ENCODE results near the gene ZNF526.

DNA sequence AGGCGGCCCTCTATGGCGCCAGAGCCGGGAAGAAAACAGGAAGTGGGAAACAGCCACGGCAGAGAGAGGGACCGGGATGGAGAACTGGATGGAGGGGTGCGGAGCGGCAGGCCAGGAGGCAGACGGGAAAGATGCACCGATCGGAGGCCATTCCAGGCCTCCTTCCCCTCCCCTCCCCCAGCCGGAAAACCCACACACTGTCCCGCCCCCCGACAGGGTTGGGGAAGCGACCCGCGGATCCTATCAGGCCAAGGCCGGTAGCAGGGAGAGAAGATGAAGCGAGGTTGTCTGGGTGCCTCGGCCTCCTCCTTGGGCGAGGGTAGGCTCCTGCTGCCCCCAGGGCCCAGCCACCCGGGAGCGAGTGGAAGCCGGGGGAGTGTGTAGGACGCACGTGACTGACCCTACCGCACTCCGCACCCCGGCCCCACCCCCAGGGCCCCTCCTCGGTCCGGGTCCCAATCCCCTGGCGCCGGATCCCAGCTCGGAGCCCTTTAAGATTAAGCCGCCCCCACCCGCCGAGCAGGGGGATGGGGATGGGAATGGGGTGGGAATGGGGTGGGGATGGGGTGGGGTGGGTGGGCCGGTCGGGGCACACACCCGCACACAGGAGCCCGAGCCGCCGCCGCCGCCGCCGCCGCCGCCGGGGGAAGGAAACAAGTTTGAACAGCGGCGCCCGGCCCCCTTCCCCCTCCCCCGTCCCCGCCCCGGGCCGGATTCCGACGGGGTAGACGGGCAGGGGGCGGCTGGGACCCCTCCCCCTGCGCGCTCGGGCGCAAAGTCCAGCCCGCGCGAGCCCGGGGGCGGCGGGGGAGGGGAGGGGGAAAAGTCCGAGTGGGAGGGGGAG lies 33.4 kb downstream of the ZNF526 start:
- TF ChIP-seq POLR2A (IDR thresholded peaks at IDR 0.05), result no peak
- TF ChIP-seq CTCF (IDR thresholded peaks at IDR 0.05), result no peak
- TF ChIP-seq EP300 (IDR thresholded peaks at IDR 0.05), result peak in 1 of 2 donors; percentile 26
